HG02943 (cell line): ENCODE data around the gene GGA2.

Experiments used
- ATAC-seq: cut with Tn5 transposase; IDR thresholded peaks from one replicate; pipeline ENCODE4 v1.9.1; 2021; ENCODE audit warnings: mild to moderate bottlenecking, low read depth, moderate library complexity; ENCODE audit not compliant: unreplicated experiment

Gene GGA2

DNA sequence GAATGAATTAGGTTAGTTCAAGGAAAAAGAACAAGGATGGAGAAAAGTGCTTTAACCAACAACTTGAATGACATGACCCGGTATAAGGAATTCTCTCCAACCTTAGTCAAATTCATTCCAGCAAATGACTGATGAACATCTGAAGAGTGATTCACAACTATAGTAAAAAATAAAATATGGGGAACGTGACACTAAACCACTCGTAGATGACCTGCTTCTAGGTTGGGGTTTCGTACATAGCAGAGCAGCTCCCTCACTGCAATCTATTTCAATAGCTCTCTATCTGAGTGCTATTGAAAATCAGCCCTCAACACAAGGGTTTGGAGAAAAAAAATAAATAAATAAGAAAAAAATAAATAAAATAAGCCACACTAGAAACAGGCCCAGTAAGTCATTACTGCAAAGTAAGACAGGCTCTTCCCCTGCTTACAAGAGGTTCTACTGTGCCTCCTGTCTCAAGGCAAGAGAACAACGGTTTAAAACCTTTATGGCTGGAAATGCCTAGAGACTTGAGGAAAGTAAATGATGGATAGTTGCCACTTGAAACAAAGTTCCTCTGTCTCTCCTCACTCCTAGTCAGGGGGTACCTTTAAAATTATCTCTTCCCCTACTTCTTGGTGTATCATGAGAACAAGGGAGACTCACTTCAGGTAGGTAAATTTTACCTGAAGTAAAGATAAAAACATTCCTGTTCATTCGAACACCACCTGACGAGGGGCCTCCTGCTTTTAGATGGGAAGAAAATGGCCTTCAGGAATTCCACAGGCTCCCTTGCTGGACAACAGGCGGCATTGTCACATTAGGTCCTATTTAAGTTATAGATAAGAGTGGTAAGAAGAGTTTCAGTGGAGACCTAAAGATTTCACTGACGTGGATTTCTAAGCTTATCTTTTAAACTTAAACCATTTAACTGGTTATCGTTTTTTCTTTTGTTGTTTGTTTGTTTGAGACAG lies 77.8 kb downstream of the GGA2 start:
- no peak for ATAC-seq

DNA sequence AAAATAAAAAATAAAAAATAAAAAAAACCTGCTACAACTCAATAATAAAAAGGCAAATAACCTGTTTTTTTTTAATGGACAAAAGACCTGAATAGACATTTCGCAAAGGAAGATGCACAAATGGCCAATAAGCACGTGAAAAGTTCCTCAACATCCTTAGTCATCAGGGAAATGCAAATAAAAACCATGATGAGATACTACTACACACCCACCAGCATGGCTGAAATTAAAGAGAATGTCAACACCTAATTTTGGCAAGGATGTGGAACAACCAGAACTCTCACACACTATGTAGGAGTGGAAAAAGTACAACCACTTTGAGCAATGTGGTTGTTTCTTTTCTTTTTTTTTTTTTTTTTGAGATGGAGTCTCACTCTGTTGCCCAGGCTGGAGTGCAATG lies 81.9 kb downstream of the GGA2 start:
- ATAC-seq: no peak

- no peak for ATAC-seq
These were observed 85.9 kb downstream of the GGA2 start for GRCh38 chr16:23424292-23424958.

DNA sequence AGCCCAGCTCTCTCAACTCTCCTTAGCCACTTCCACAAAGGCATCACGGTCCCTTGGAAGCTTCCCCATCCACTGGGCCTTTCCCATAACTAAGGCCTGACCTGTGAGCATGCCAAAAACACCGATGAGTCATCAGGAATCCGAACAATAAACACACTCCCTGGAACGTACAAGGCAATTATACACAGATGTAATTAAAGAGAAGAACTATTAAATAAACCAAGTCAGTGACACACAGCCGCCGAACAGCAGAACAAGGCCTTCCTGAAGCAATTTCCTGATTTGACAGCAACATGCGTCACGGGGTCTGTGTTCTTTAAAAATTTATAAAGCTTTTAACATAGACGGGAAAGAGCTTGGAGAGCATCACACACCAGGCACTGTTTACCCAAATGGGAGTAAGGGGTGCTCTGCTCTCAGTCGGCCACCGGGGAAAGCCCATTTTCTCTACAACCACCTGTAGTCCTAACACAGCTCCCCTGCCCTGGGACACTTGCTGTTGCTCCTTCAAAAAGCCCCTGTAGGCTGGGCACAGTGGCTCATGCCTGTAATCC lies 86.7 kb downstream of the GGA2 start:
- no peak for ATAC-seq

DNA sequence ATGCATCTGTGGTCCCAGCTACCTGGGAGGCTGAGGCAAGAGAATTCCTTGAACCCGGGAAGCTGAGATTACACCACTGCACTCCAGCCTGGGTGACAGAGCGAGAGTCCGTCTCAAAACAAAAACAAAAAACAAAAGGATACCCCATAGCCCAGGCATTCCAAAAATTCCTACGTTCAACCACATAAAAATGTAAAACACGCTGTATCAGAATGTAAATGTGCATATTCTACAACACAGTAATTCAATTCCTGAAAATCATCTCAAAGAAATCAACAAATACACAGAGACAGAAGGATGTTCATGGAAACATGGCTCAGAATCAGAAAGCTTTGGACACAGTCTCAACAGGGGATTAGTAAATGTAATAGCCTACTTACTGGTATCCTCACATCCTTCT lies 90.3 kb downstream of the GGA2 start:
- ATAC-seq: no peak

- ATAC-seq: no peak
These were observed 93.5 kb downstream of the GGA2 start for GRCh38 chr16:23416816-23417215.

GRCh38 chr16:23414731-23415130 lies 95.6 kb downstream of the GGA2 start:
- no peak for ATAC-seq
